SK-N-SH (cell line): ENCODE data around the gene GAL3ST3.

Source experiments
- CTCF ChIP-seq: fragments of 200-600 bp; sonication (generic); IDR thresholded peaks from 2 replicates; pipeline ENCODE4 v1.6.1; 2017; ENCODE audit warnings: antibody characterized with exemption, mild to moderate bottlenecking, moderate library complexity
- EP300 ChIP-seq, 2 experiments: IDR thresholded peaks; 2 replicates each; pipeline versions ENCODE4 v1.4.0 to v1.6.1; 2012; ENCODE audit warnings: borderline replicate concordance in 1 of 2, low read depth in 1 of 2, low read length in 1 of 2
- EZH2phosphoT487 ChIP-seq: fragments of 200-600 bp; sonication (generic); IDR thresholded peaks from 2 replicates; pipeline ENCODE4 v1.6.1; 2017; ENCODE audit warnings: low read depth, mixed run types, mild to moderate bottlenecking, antibody characterized with exemption, moderate library complexity, borderline replicate concordance
- NFIC ChIP-seq: IDR thresholded peaks from 2 replicates; pipeline ENCODE4 v1.4.0; 2012; ENCODE audit warnings: borderline replicate concordance
- POLR2AphosphoS5 ChIP-seq: IDR thresholded peaks from 2 replicates; pipeline ENCODE4 v1.6.1; 2012; ENCODE audit warnings: low read depth, low read length
- RAD21 ChIP-seq: IDR thresholded peaks from 2 replicates; pipeline ENCODE4 v1.6.1; 2012; ENCODE audit warnings: mild to moderate bottlenecking, low read length
- RCOR1 ChIP-seq: fragments of 150-350 bp; IDR thresholded peaks from 2 replicates; pipeline ENCODE4 v1.6.1; 2017; ENCODE audit warnings: antibody characterized with exemption, low read length
- REST ChIP-seq: IDR thresholded peaks from 2 replicates; pipeline ENCODE4 v1.6.1; 2012; ENCODE audit warnings: mild to moderate bottlenecking, low read depth, low read length, moderate library complexity
- RFX5 ChIP-seq: IDR thresholded peaks from 2 replicates; pipeline ENCODE4 v1.6.1; 2012; ENCODE audit warnings: mild to moderate bottlenecking, improper control_type of control experiment, low read length
- TEAD4 ChIP-seq: IDR thresholded peaks from 2 replicates; pipeline ENCODE4 v1.4.0; 2012; ENCODE audit warnings: mild to moderate bottlenecking, borderline replicate concordance; ENCODE audit not compliant: insufficient read depth
- USF2 ChIP-seq: fragments of 150-350 bp; IDR thresholded peaks from 2 replicates; pipeline ENCODE4 v1.6.1; 2017; ENCODE audit warnings: antibody characterized with exemption, low read length, low read depth, borderline replicate concordance
- YY1 ChIP-seq: IDR thresholded peaks from 2 replicates; pipeline ENCODE4 v1.4.0; 2012; ENCODE audit warnings: low read depth, mild to moderate bottlenecking

GRCh38 chr11:65997286-65997685, 51.7 kb downstream of the GAL3ST3 start:
- TF ChIP-seq USF2 (no peak), EP300 (IDR thresholded peaks at IDR 0.05; ENCODE audit: borderline replicate concordance in 1 of 2, low read depth in 1 of 2, low read length in 1 of 2) (no peak), CTCF (no peak), YY1 (no peak), TEAD4 (no peak), EZH2phosphoT487 (no peak), NFIC (no peak), REST (no peak), POLR2AphosphoS5 (no peak), RCOR1 (no peak), RAD21 (no peak), RFX5 (no peak)
